HL-60 (cell line): Measurements from ENCODE around the gene BMP4.

Experiments
- DNase-seq, 2 experiments: peaks; one replicate each; pipeline ENCODE4 v3.0.0-alpha.2; 2010 to 2020; ENCODE audit warnings: low read depth in 1 of 2, low spot score in 1 of 2
- H3K27ac ChIP-seq: fragments of 250-450 bp; sonication (Bioruptor Pico); replicated peaks from 2 replicates; pipeline ENCODE4 v1.5.1; 2020; ENCODE audit warnings: mild to moderate bottlenecking, moderate library complexity
- H3K27me3 ChIP-seq: fragments of 250-450 bp; sonication (Bioruptor Pico); 2 replicates; pipeline ENCODE4 v1.5.1; 2021; ENCODE audit warnings: mild to moderate bottlenecking, moderate library complexity; ENCODE audit not compliant: insufficient read depth, poor library complexity, severe bottlenecking
- H3K4me3 ChIP-seq: replicated peaks from 2 replicates; pipeline ENCODE4 v1.5.1; 2011; ENCODE audit warnings: mild to moderate bottlenecking, control low read depth, low read length; ENCODE audit not compliant: insufficient read depth
- GABPA ChIP-seq: IDR thresholded peaks from 2 replicates; pipeline ENCODE4 v1.6.1; 2012; ENCODE audit warnings: low read depth
- POLR2AphosphoS5 ChIP-seq: IDR thresholded peaks from 2 replicates; pipeline ENCODE4 v1.6.1; 2012; ENCODE audit warnings: low read depth
- SPI1 ChIP-seq: IDR thresholded peaks from 2 replicates; pipeline ENCODE4 v1.6.1; 2012; ENCODE audit warnings: low read depth, mild to moderate bottlenecking, borderline replicate concordance
- long read RNA-seq: library from polyadenylated mRNA; unstranded; transcript quantifications from one replicate; pipeline ENCODE4 v2.0.0, GENCODE V29; 2020
- TF ChIP-seq, protein P1 (sequence below): IDR thresholded peaks from 2 replicates; pipeline ENCODE4 v1.6.1; 2012; ENCODE audit warnings: low read depth; ENCODE audit not compliant: insufficient replicate concordance
- TF ChIP-seq, protein P2 (sequence below): IDR thresholded peaks from one replicate; pipeline ENCODE4 v1.5.1; 2011; ENCODE audit warnings: low read length, control low read depth, inconsistent platforms; ENCODE audit not compliant: insufficient read depth

The BMP4 gene
- long read RNA-seq, transcript BMP4-205 (3 exons, 1,705 nt) = major isoform, 7 of 8 reads
- long read RNA-seq, partial matches to known transcripts = 0 of 8 reads
- long read RNA-seq, other reads (novel, unspliced or antisense) = 1 of 8 reads

DNA sequence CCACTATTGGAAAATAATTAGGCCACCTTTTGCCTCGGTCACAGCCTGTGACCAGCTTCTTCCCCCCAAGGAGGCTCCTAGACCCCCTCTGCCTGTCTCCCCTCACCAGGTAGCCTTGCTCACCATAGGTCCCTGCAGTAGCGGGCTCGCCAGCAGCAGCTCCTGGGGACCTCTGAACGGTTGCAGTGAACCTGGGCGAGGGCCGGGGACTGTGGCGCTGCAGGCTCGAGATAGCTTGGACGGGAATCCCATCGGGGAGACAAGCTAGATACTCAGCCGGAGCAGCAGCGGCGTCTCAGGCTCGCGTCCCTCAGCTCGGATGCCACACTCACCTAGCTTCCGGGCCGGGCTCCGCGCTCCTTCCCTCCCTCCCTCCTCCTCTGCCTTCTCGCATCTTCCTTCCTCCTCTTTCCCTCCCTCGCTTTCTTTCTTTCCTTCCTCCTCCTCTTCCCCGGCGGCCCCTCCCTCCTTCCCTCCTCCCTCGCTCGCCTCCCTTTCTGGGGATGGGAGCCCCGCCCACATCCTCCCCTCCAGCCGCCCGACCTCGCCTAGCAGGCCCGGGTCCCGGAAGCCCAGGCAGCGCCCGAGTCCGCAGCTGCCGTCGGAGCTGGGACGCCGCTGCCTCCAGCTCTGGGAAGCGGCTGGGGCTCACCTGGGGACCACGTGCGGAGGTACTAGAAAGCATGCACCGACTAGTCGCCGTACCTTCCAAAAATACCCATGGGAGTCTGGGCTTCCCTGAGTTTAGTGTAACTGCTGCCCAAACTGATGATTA is at the start of gene BMP4:
TSS of gene BMP4 (minus strand) at position 399 of the 775 bp plus-strand sequence. CDS start 4,603 bp downstream, outside the sequence.
- no peak for DNase-seq
- TF ChIP-seq, protein P1, sequence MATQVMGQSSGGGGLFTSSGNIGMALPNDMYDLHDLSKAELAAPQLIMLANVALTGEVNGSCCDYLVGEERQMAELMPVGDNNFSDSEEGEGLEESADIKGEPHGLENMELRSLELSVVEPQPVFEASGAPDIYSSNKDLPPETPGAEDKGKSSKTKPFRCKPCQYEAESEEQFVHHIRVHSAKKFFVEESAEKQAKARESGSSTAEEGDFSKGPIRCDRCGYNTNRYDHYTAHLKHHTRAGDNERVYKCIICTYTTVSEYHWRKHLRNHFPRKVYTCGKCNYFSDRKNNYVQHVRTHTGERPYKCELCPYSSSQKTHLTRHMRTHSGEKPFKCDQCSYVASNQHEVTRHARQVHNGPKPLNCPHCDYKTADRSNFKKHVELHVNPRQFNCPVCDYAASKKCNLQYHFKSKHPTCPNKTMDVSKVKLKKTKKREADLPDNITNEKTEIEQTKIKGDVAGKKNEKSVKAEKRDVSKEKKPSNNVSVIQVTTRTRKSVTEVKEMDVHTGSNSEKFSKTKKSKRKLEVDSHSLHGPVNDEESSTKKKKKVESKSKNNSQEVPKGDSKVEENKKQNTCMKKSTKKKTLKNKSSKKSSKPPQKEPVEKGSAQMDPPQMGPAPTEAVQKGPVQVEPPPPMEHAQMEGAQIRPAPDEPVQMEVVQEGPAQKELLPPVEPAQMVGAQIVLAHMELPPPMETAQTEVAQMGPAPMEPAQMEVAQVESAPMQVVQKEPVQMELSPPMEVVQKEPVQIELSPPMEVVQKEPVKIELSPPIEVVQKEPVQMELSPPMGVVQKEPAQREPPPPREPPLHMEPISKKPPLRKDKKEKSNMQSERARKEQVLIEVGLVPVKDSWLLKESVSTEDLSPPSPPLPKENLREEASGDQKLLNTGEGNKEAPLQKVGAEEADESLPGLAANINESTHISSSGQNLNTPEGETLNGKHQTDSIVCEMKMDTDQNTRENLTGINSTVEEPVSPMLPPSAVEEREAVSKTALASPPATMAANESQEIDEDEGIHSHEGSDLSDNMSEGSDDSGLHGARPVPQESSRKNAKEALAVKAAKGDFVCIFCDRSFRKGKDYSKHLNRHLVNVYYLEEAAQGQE = no peak
- TF ChIP-seq GABPA (no peak), SPI1 (no peak), POLR2AphosphoS5 (no peak)
- TF ChIP-seq, protein P2, sequence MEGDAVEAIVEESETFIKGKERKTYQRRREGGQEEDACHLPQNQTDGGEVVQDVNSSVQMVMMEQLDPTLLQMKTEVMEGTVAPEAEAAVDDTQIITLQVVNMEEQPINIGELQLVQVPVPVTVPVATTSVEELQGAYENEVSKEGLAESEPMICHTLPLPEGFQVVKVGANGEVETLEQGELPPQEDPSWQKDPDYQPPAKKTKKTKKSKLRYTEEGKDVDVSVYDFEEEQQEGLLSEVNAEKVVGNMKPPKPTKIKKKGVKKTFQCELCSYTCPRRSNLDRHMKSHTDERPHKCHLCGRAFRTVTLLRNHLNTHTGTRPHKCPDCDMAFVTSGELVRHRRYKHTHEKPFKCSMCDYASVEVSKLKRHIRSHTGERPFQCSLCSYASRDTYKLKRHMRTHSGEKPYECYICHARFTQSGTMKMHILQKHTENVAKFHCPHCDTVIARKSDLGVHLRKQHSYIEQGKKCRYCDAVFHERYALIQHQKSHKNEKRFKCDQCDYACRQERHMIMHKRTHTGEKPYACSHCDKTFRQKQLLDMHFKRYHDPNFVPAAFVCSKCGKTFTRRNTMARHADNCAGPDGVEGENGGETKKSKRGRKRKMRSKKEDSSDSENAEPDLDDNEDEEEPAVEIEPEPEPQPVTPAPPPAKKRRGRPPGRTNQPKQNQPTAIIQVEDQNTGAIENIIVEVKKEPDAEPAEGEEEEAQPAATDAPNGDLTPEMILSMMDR = no peak
- Histone ChIP-seq H3K27me3 (peaks cover 62% of the 10 kb centered on the region), H3K27ac (no peak within 1 kb of the TSS), H3K4me3 (no peak within 1 kb of the TSS)

DNA sequence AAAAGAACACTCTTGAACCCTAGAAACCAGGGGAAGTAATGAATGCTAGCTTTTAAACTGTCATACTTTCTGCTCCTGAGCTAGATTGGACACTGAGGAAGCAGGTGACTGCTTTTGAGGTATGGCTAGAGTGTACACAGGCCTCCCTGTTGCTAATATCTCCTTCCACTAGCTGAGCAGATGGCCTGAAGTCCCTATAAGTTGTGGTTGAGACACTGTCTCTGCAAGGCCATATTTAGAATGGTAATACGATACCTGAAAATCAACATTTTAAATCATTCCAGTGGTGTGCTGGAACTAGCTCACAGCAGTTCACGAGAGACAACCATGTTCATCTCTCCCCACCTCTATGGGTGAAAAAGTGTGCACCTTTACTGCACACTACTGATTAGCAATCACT is 46.4 kb upstream of the BMP4 start:
- Histone ChIP-seq H3K27me3 (no peaks in the 10 kb centered on the region), H3K4me3 (no peak overlapping the region), H3K27ac (no peak overlapping the region)
- TF ChIP-seq GABPA (no peak), POLR2AphosphoS5 (no peak), SPI1 (no peak)
- TF ChIP-seq, protein P1 = no peak
- TF ChIP-seq, protein P2 = no peak
- DNase-seq = no peak

DNA sequence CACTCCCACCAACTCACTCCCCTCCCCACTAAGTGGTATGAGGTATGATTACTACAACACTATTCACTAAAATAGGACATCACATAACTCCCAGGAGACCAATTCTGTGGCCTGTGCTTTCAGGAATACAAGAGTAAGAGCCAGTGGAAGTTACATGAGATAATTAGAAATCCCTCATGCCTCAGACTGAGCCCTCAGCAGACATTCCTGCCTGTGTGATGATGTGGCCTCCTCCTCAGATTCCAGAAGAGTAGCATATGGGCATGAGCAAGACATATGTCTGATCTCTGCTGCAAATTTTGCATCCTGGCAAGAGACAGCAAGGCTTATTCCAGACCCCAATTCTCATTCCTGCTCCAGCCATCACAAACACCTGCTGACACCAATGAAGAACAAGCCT is 46.0 kb upstream of the BMP4 start:
- no peak overlapping the region for H3K27ac ChIP-seq
- TF ChIP-seq, protein P2 = no peak
- TF ChIP-seq GABPA (no peak), SPI1 (no peak), POLR2AphosphoS5 (no peak)
- TF ChIP-seq, protein P1 = no peak
- no peaks in the 10 kb centered on the region for H3K27me3 ChIP-seq
- H3K4me3 ChIP-seq = no peak overlapping the region
- no peak for DNase-seq
